IMR-90 (cell line): ENCODE results near the gene SLC50A1. TPM values are rescaled to one million over a fixed set of nuclear protein-coding genes. Genes with fewer than 3 reads are reported as not detected.

Source experiments
- ATAC-seq: fragments of 200-7000 bp; cut with Tn5 transposase; 2 replicates; pipeline ENCODE4 v1.9.1; 2020; ENCODE audit warnings: low read depth, mild to moderate bottlenecking, moderate library complexity
- BruUV-seq: library from RNA; stranded (reverse); fragments of 400-500 nt; replicated peaks from 2 replicates; lab custom pipeline; 2021; lab: Mats Ljungman, UMichigan
- CTCF ChIA-PET: fragments of 300-600 bp; formaldehyde crosslinking; extraction: SDS; loops from one replicate; lab custom pipeline; 2021; ENCODE audit warnings: antibody characterized with exemption; lab: Yijun Ruan, JAX
- POLR2A ChIA-PET: fragments of 300-600 bp; sonication (Branson Sonifier 250); formaldehyde crosslinking; loops from one replicate; lab custom pipeline; 2022; ENCODE audit warnings: antibody characterized with exemption; ENCODE audit not compliant: unreplicated experiment; lab: Charles Lee
- DNase-seq: peaks from one replicate; pipeline ENCODE4 v3.0.0; 2013
- H2AFZ ChIP-seq: replicated peaks from 2 replicates; pipeline ENCODE3; 2013; ENCODE audit warnings: low read length, mild to moderate bottlenecking; ENCODE audit not compliant: poor library complexity
- H2AK5ac ChIP-seq: 2 replicates; pipeline ENCODE4 v1.6.1; 2013; ENCODE audit warnings: low read depth, low read length, inconsistent platforms
- H2AK9ac ChIP-seq: replicated peaks from 2 replicates; pipeline ENCODE3; 2013; ENCODE audit warnings: mild to moderate bottlenecking, low read depth, low read length, moderate library complexity; ENCODE audit not compliant: poor library complexity
- H2BK120ac ChIP-seq: 2 replicates; pipeline ENCODE4 v1.6.1; 2013; ENCODE audit warnings: low read depth, low read length, inconsistent platforms
- H2BK15ac ChIP-seq: 3 replicates; pipeline ENCODE4 v1.6.1; 2013; ENCODE audit warnings: low read depth, low read length, inconsistent platforms
- H2BK20ac ChIP-seq: 2 replicates; pipeline ENCODE4 v1.6.1; 2013; ENCODE audit warnings: low read depth, mild to moderate bottlenecking, inconsistent platforms, low read length, moderate library complexity
- H2BK5ac ChIP-seq: 2 replicates; pipeline ENCODE4 v1.6.1; 2013; ENCODE audit warnings: mild to moderate bottlenecking, low read depth, low read length, inconsistent platforms; ENCODE audit not compliant: poor library complexity, severe bottlenecking
- H3K14ac ChIP-seq: replicated peaks from 2 replicates; pipeline ENCODE4 v1.6.1; 2013; ENCODE audit warnings: low read depth, low read length, inconsistent platforms
- H3K18ac ChIP-seq: 2 replicates; pipeline ENCODE4 v1.6.1; 2013; ENCODE audit warnings: low read depth, low read length, control low read depth
- H3K23ac ChIP-seq: 2 replicates; pipeline ENCODE4 v1.6.1; 2013; ENCODE audit warnings: low read depth, low read length, inconsistent platforms
- H3K27ac ChIP-seq: 2 replicates; pipeline ENCODE4 v1.5.1; 2013; ENCODE audit warnings: mild to moderate bottlenecking, control low read depth, low read length; ENCODE audit not compliant: insufficient read depth
- H3K27me3 ChIP-seq: 2 replicates; pipeline ENCODE4 v1.6.1; 2013; ENCODE audit warnings: low read length; ENCODE audit not compliant: control insufficient read depth, insufficient read depth
- H3K36me3 ChIP-seq: 2 replicates; pipeline ENCODE4 v1.6.1; 2013; ENCODE audit warnings: low read length, mixed read lengths; ENCODE audit not compliant: control insufficient read depth, insufficient read depth
- H3K4ac ChIP-seq: 2 replicates; pipeline ENCODE4 v1.6.1; 2013; ENCODE audit warnings: low read depth, low read length, inconsistent platforms
- H3K4me1 ChIP-seq: 2 replicates; pipeline ENCODE4 v1.6.1; 2013; ENCODE audit warnings: low read length, mixed read lengths; ENCODE audit not compliant: control insufficient read depth, insufficient read depth
- H3K4me2 ChIP-seq: 2 replicates; pipeline ENCODE4 v1.6.1; 2013; ENCODE audit warnings: low read depth, mild to moderate bottlenecking, control low read depth, low read length, moderate library complexity
- H3K4me3 ChIP-seq: 2 replicates; pipeline ENCODE4 v1.5.1; 2013; ENCODE audit warnings: low read depth, mild to moderate bottlenecking, control low read depth, low read length, moderate library complexity; ENCODE audit not compliant: insufficient read depth
- H3K56ac ChIP-seq: 2 replicates; pipeline ENCODE4 v1.6.1; 2013; ENCODE audit warnings: low read length, inconsistent platforms; ENCODE audit not compliant: insufficient read depth; ENCODE audit errors: extremely low read depth
- H3K79me1 ChIP-seq, 2 experiments: 2 replicates each; pipeline ENCODE4 v1.6.1; 2013; ENCODE audit warnings: low read length in 2 of 2, inconsistent platforms in 1 of 2, low read depth in 1 of 2
- H3K9ac ChIP-seq: 2 replicates; pipeline ENCODE4 v1.6.1; 2013; ENCODE audit warnings: low read depth, low read length, control low read depth
- H3K9me1 ChIP-seq: 2 replicates; pipeline ENCODE4 v1.6.1; 2013; ENCODE audit warnings: low read length, inconsistent platforms; ENCODE audit not compliant: insufficient read depth
- H3K9me3 ChIP-seq: 2 replicates; pipeline ENCODE4 v1.6.1; 2013; ENCODE audit warnings: low read length; ENCODE audit not compliant: control insufficient read depth, insufficient read depth
- H4K20me1 ChIP-seq: 2 replicates; pipeline ENCODE4 v1.6.1; 2013; ENCODE audit warnings: low read length, inconsistent platforms; ENCODE audit not compliant: insufficient read depth
- H4K5ac ChIP-seq: 2 replicates; pipeline ENCODE4 v1.6.1; 2013; ENCODE audit warnings: mild to moderate bottlenecking, low read depth, low read length, control low read depth
- H4K8ac ChIP-seq, 2 experiments: 2 replicates each; pipeline ENCODE4 v1.6.1; 2013; ENCODE audit warnings: low read depth in 2 of 2, low read length in 2 of 2, control low read depth in 1 of 2, inconsistent platforms in 1 of 2
- H4K91ac ChIP-seq: 2 replicates; pipeline ENCODE4 v1.6.1; 2013; ENCODE audit warnings: low read depth, low read length, inconsistent platforms; ENCODE audit not compliant: insufficient read depth
- BHLHE40 ChIP-seq: fragments of 150-350 bp; IDR thresholded peaks from 2 replicates; pipeline ENCODE4 v1.6.1; 2016; ENCODE audit warnings: mild to moderate bottlenecking, low read depth, low read length
- CEBPB ChIP-seq: IDR thresholded peaks from 2 replicates; pipeline ENCODE4 v1.6.1; 2012; ENCODE audit warnings: low read depth, low read length, improper control_type of control experiment
- CHD1 ChIP-seq: IDR thresholded peaks from 2 replicates; pipeline ENCODE4 v1.6.1; 2012; ENCODE audit warnings: low read depth, low read length, improper control_type of control experiment
- CTCF ChIP-seq: conservative IDR thresholded peaks from 2 replicates; pipeline ENCODE4 v1.5.1; 2012; ENCODE audit warnings: mild to moderate bottlenecking, low read depth, low read length, improper control_type of control experiment
- ELK1 ChIP-seq: fragments of 150-350 bp; IDR thresholded peaks from 2 replicates; pipeline ENCODE4 v1.6.1; 2016; ENCODE audit warnings: low read depth, mild to moderate bottlenecking, low read length, moderate library complexity, borderline replicate concordance
- FOS ChIP-seq: fragments of 150-350 bp; IDR thresholded peaks from 2 replicates; pipeline ENCODE4 v1.6.1; 2016; ENCODE audit warnings: low read depth, low read length
- MAFK ChIP-seq: IDR thresholded peaks from 2 replicates; pipeline ENCODE4 v1.6.1; 2012; ENCODE audit warnings: low read depth, low read length, improper control_type of control experiment
- MAZ ChIP-seq: IDR thresholded peaks from 2 replicates; pipeline ENCODE4 v1.6.1; 2012; ENCODE audit warnings: low read depth, mild to moderate bottlenecking, low read length, improper control_type of control experiment, moderate library complexity, borderline replicate concordance
- MXI1 ChIP-seq: IDR thresholded peaks from 2 replicates; pipeline ENCODE4 v1.6.1; 2012; ENCODE audit warnings: low read depth, mild to moderate bottlenecking, low read length, moderate library complexity, borderline replicate concordance
- NFE2L2 ChIP-seq: fragments of 150-350 bp; IDR thresholded peaks from 2 replicates; pipeline ENCODE4 v1.6.1; 2016; ENCODE audit warnings: low read depth, mild to moderate bottlenecking, low read length
- POLR2A ChIP-seq: IDR thresholded peaks from 2 replicates; pipeline ENCODE4 v1.6.1; 2012; ENCODE audit warnings: mild to moderate bottlenecking, low read depth, low read length
- RAD21 ChIP-seq: IDR thresholded peaks from 2 replicates; pipeline ENCODE4 v1.6.1; 2012; ENCODE audit warnings: low read length, improper control_type of control experiment
- RCOR1 ChIP-seq: IDR thresholded peaks from 2 replicates; pipeline ENCODE4 v1.6.1; 2012; ENCODE audit warnings: mild to moderate bottlenecking, low read length, improper control_type of control experiment; ENCODE audit not compliant: insufficient replicate concordance
- RFX5 ChIP-seq: IDR thresholded peaks from 2 replicates; pipeline ENCODE4 v1.8.0; 2012; ENCODE audit warnings: low read depth, mild to moderate bottlenecking, low read length, moderate library complexity
- SMC3 ChIP-seq: fragments of 150-350 bp; IDR thresholded peaks from 2 replicates; pipeline ENCODE4 v1.6.1; 2016; ENCODE audit warnings: low read depth, mild to moderate bottlenecking, antibody characterized with exemption, low read length, moderate library complexity
- USF2 ChIP-seq: fragments of 150-350 bp; IDR thresholded peaks from 2 replicates; pipeline ENCODE4 v1.6.1; 2017; ENCODE audit warnings: mild to moderate bottlenecking, antibody characterized with exemption, low read length, low read depth
- WGBS, 2 experiments: methylation state at CpG; one replicate each; pipeline versions ENCODE4 v1.1.5 to v1.1.7; 2013; ENCODE audit warnings: missing lambda C conversion rate in 2 of 2; ENCODE audit not compliant: insufficient read length in 1 of 2; ENCODE audit errors: extremely low coverage in 2 of 2; 5-methylcytosine and 5-hydroxymethylcytosine counted together
- dilution Hi-C: fragments of 300-500 bp; cut with HindIII; formaldehyde crosslinking; loops from one replicate; pipeline ENCODE4 v1.14.3; 2018; ENCODE audit warnings: low sequenced_read_pairs; ENCODE audit not compliant: unreplicated experiment
- in situ Hi-C: fragments of 300-500 bp; cut with MboI; formaldehyde crosslinking; loops from 3 replicates; pipeline ENCODE4 v1.14.3; 2019; ENCODE audit warnings: low sequenced_read_pairs, inconsistent platforms, mixed read lengths
- intact Hi-C: fragments of 100-400 bp; cut with micrococcal nuclease; formaldehyde crosslinking; loops from 2 replicates; pipeline ENCODE4 v1.10.0; 2022
- polyA plus RNA-seq, 3 experiments: library from polyadenylated mRNA; depleted of rRNA; stranded (reverse); fragments of >200 nt; gene quantifications; 2 replicates each; pipeline ENCODE4 v1.2.3, GENCODE V29; 2012; ENCODE audit warnings: low replicate concordance in 1 of 3
- total RNA-seq: library from RNA; depleted of rRNA; stranded (reverse); fragments of >200 nt; gene quantifications from 2 replicates; pipeline ENCODE4 v1.2.3, GENCODE V29; 2012

SLC50A1 gene
- total and polyA plus RNA-seq, 2 of the 4 experiments (the other 2 are of a cell fraction) = 20.6 to 20.8 TPM

GRCh38 chr1:155125946-155126555, 9.6 kb upstream of the SLC50A1 start:
- H3K4me2 ChIP-seq = peak overlapping the region; percentile 4; the same call in 1 of the 2 replicates
- ATAC-seq = peak; percentile 13
- no peak overlapping the region for H3K9ac ChIP-seq

More at GRCh38 chr1:155125946-155126555, 9.6 kb upstream of the SLC50A1 start:
- H3K4ac ChIP-seq = no peak overlapping the region
- BruUV-seq = no TSS peak
- intact Hi-C loops (loop anchor here (5.0 kb wide), 1 partner anchor 34 kb away; no protein-coding TSS in a partner anchor), in situ Hi-C loops (no loop called here), dilution Hi-C loops (no loop called here)
- CTCF ChIA-PET = interaction anchor here (0.8 kb wide), 1 partner anchor 10 kb away, joined by 3 read pairs; no protein-coding TSS in a partner anchor
- no peak overlapping the region for H3K56ac ChIP-seq
- TF ChIP-seq RCOR1 (no peak), CHD1 (no peak), RFX5 (no peak), RAD21 (no peak), MAZ (no peak), CEBPB (no peak), ELK1 (no peak), NFE2L2 (no peak), FOS (no peak), SMC3 (no peak), POLR2A (no peak), USF2 (no peak), CTCF (no peak), MXI1 (no peak), MAFK (no peak), BHLHE40 (no peak)
- H2AK5ac ChIP-seq = no peak overlapping the region
- peak overlapping the region; percentile 68 for H2AFZ ChIP-seq
- POLR2A ChIA-PET = no interaction called here
- H3K9me3 ChIP-seq = no peaks in the 10 kb centered on the region
- H2BK20ac ChIP-seq = no peak overlapping the region
- H3K23ac ChIP-seq = no peak overlapping the region
- H3K79me1 ChIP-seq = no peaks in the 10 kb centered on the region
- H2BK15ac ChIP-seq = no peak overlapping the region
- H4K20me1 ChIP-seq = peaks cover 2% of the 10 kb centered on the region
- no peak overlapping the region for H3K18ac ChIP-seq
- peaks cover 22% of the 10 kb centered on the region for H3K4me1 ChIP-seq
- peaks cover 8% of the 10 kb centered on the region; the same call in 1 of the 2 replicates for H3K9me1 ChIP-seq
- H4K8ac ChIP-seq = no peak overlapping the region
- no peak for DNase-seq
- no peak overlapping the region for H4K91ac ChIP-seq
- H2BK5ac ChIP-seq = no peak overlapping the region
- no peak overlapping the region for H3K14ac ChIP-seq
- H2BK120ac ChIP-seq = no peak overlapping the region
- H4K5ac ChIP-seq = no peak overlapping the region
- H3K27me3 ChIP-seq = peaks cover 50% of the 10 kb centered on the region
- 11% methylated on average over 14 of the region's 53 CpGs; no CpG with 5 or more reads in 1 of the 2 experiments for WGBS, 2 experiments
- H3K4me3 ChIP-seq = no peak overlapping the region
- H3K36me3 ChIP-seq = no peaks in the 10 kb centered on the region
- H3K27ac ChIP-seq = no peak overlapping the region
- H2AK9ac ChIP-seq = peak overlapping the region; percentile 79
